GM12864 (cell line): ENCODE results near the gene DIS3L2.

ENCODE experiments used
- DNase-seq: peaks from one replicate; pipeline ENCODE4 v3.0.0-alpha.2; 2011; ENCODE audit warnings: low read depth
- H3K4me3 ChIP-seq: 2 replicates; pipeline ENCODE4 v1.5.1; 2011; ENCODE audit warnings: mild to moderate bottlenecking, low read depth, low read length, control low read depth
- CTCF ChIP-seq: IDR thresholded peaks from 2 replicates; pipeline ENCODE4 v1.5.1; 2011; ENCODE audit warnings: low read depth, mild to moderate bottlenecking, moderate library complexity, low read length, control low read depth, inconsistent platforms; ENCODE audit errors: missing control alignments

Gene DIS3L2

GRCh38 chr2:232009639-232010274 is 48.2 kb downstream of the DIS3L2 start:
- no peak for TF ChIP-seq CTCF
- H3K4me3 ChIP-seq = no peak overlapping the region
- no peak for DNase-seq

GRCh38 chr2:232013701-232014353 is 52.3 kb downstream of the DIS3L2 start:
- TF ChIP-seq CTCF = no peak
- no peak overlapping the region for H3K4me3 ChIP-seq
- DNase-seq = no peak

GRCh38 chr2:232014681-232015080 is 53.2 kb downstream of the DIS3L2 start:
- DNase-seq = no peak
- H3K4me3 ChIP-seq = no peak overlapping the region
- TF ChIP-seq CTCF = no peak

- DNase-seq = no peak
- no peak for TF ChIP-seq CTCF
- H3K4me3 ChIP-seq = no peak overlapping the region
These were observed 56.7 kb downstream of the DIS3L2 start for GRCh38 chr2:232018181-232018580.

GRCh38 chr2:232022718-232023117 is 61.2 kb downstream of the DIS3L2 start:
- no peak overlapping the region for H3K4me3 ChIP-seq
- no peak for TF ChIP-seq CTCF
- DNase-seq = no peak

GRCh38 chr2:232023426-232023825 is 61.9 kb downstream of the DIS3L2 start:
- TF ChIP-seq CTCF = no peak
- DNase-seq = no peak

GRCh38 chr2:232024457-232024856 is 62.9 kb downstream of the DIS3L2 start:
- no peak overlapping the region for H3K4me3 ChIP-seq
- no peak for TF ChIP-seq CTCF
- no peak for DNase-seq

More at GRCh38 chr2:232023426-232023825, 61.9 kb downstream of the DIS3L2 start:
- no peak overlapping the region for H3K4me3 ChIP-seq
